ENCODE data around the gene PNRC2.
"Not testable (repeated sequence)": the region's sequence is repeated elsewhere in the genome, so short reads cannot be mapped to it uniquely, and the experiment has no call there.

DNA sequence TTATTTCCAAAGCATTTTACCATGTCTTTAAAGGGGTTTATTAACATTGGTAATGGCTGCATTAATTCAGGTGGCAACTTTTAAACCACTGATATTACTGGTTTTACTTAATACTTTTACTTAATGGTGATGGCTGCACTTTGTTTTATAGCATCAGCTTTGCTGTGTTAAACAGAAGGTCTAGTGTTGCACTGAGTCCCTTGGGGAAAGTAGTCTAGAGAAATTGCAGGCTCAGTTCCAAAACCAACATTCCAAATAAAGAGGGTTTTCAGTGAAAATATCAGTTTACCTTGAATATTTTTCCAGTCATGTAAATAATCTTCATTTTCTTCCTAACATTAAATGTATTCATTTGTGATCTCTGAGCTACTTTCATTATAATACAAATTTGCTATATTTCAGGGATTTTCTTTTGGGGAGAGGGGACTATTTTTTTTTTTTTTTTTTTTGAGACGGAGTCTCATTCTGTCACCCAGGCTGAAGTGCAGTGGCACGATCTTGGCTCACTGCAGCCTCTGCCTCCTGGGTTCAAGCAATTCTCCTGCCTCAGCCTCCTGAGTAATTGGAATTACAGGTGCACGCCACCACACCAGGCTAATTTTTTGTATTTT lies 49.1 kb downstream of the PNRC2 start:
- TF ChIP-seq, protein P1, sequence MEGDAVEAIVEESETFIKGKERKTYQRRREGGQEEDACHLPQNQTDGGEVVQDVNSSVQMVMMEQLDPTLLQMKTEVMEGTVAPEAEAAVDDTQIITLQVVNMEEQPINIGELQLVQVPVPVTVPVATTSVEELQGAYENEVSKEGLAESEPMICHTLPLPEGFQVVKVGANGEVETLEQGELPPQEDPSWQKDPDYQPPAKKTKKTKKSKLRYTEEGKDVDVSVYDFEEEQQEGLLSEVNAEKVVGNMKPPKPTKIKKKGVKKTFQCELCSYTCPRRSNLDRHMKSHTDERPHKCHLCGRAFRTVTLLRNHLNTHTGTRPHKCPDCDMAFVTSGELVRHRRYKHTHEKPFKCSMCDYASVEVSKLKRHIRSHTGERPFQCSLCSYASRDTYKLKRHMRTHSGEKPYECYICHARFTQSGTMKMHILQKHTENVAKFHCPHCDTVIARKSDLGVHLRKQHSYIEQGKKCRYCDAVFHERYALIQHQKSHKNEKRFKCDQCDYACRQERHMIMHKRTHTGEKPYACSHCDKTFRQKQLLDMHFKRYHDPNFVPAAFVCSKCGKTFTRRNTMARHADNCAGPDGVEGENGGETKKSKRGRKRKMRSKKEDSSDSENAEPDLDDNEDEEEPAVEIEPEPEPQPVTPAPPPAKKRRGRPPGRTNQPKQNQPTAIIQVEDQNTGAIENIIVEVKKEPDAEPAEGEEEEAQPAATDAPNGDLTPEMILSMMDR (IDR thresholded peaks at IDR 0.05; ENCODE audit: borderline replicate concordance, extremely low read depth, low read length, poor library complexity, severe bottlenecking): not testable (repeated sequence)
- TF ChIP-seq EZH2 (IDR thresholded peaks at IDR 0.05; ENCODE audit: borderline replicate concordance, low read depth, low read length, severe bottlenecking): not testable (repeated sequence)

Measured in DND-41 (cell line).